HepG2 (cell line): Measurements from ENCODE around the gene EHD1. TPM values are rescaled to one million over a fixed set of nuclear protein-coding genes. Genes with fewer than 3 reads are reported as not detected.

Experiments used
- CCDC6 ChIP-seq: sonication (generic); formaldehyde crosslinking; IDR thresholded peaks from 2 replicates; pipeline ENCODE4 v1.8.1; 2022; ENCODE audit warnings: mild to moderate bottlenecking, missing genetic modification reagents, moderate library complexity
- CTCF ChIP-seq: sonication (generic); formaldehyde crosslinking; IDR thresholded peaks from 2 replicates; pipeline ENCODE4 v1.5.0; 2020; ENCODE audit warnings: mild to moderate bottlenecking, missing genetic modification reagents, moderate library complexity
- GLI4 ChIP-seq: sonication (generic); formaldehyde crosslinking; IDR thresholded peaks from 2 replicates; pipeline ENCODE4 v1.5.1; 2020; ENCODE audit warnings: missing genetic modification reagents, mild to moderate bottlenecking, moderate library complexity, borderline replicate concordance
- KLF11 ChIP-seq: IDR thresholded peaks from 2 replicates; pipeline ENCODE4 v1.6.1; 2016; ENCODE audit warnings: missing compliant biosample characterization
- KLF6 ChIP-seq: IDR thresholded peaks from 2 replicates; pipeline ENCODE4 v1.8.0; 2016; ENCODE audit warnings: missing biosample characterization, missing genetic modification reagents
- LCORL ChIP-seq, 2 experiments: fragments of 450-650 bp in 1 of 2; sonication (generic) in 1 of 2; formaldehyde crosslinking in 1 of 2; IDR thresholded peaks; 2 replicates each; pipeline versions ENCODE4 v1.5.0 to v1.6.1; 2017 to 2020; ENCODE audit warnings: antibody characterized with exemption in 1 of 2, missing genetic modification reagents in 1 of 2
- MAFK ChIP-seq, 2 experiments: IDR thresholded peaks in 1 of 2; conservative IDR thresholded peaks in 1 of 2; 2 replicates each; pipeline ENCODE4 v1.6.1; 2011; ENCODE audit warnings: improper control_type of control experiment in 2 of 2, low read length in 2 of 2
- MLX ChIP-seq: IDR thresholded peaks from 2 replicates; pipeline ENCODE4 v1.6.1; 2016
- NFE2L2 ChIP-seq: fragments of 150-350 bp; IDR thresholded peaks from 2 replicates; pipeline ENCODE4 v1.6.1; 2014; ENCODE audit warnings: low read length
- SP2 ChIP-seq: sonication (generic); formaldehyde crosslinking; IDR thresholded peaks from 2 replicates; pipeline ENCODE4 v1.5.1; 2020; ENCODE audit warnings: mild to moderate bottlenecking, missing genetic modification reagents
- STAG1 ChIP-seq: sonication (generic); formaldehyde crosslinking; IDR thresholded peaks from 2 replicates; pipeline ENCODE4 v1.4.0; 2020; ENCODE audit warnings: missing genetic modification reagents
- ZNF317 ChIP-seq: sonication (generic); formaldehyde crosslinking; IDR thresholded peaks from 2 replicates; pipeline ENCODE4 v1.5.0; 2020; ENCODE audit warnings: mild to moderate bottlenecking, missing genetic modification reagents
- ZNF543 ChIP-seq: sonication (generic); formaldehyde crosslinking; IDR thresholded peaks from 2 replicates; pipeline ENCODE4 v1.4.0; 2020; ENCODE audit warnings: mild to moderate bottlenecking, missing genetic modification reagents
- ZNF792 ChIP-seq: IDR thresholded peaks from 2 replicates; pipeline ENCODE4 v1.6.1; 2016
- polyA plus RNA-seq, 8 experiments: library from polyadenylated mRNA; depleted of rRNA in 3 of 8; stranded (reverse) in 7 of 8; unstranded in 1 of 8; fragments of >200 nt; fragmentation: Illumina TruSeq in 4 of 8; extraction: Trizol in 4 of 8; gene quantifications; 2 replicates each; pipeline versions ENCODE4 v1.2.1 to v1.2.3, GENCODE V29; 2011 to 2016; ENCODE audit warnings: low read depth in 4 of 8, missing spikeins in 1 of 8, mixed read lengths in 1 of 8; ENCODE audit not compliant: insufficient read depth in 1 of 8
- total RNA-seq, 5 experiments: library from RNA; depleted of rRNA; stranded (reverse); fragments of >200 nt; fragmentation: Illumina TruSeq; extraction: Trizol; gene quantifications; 2 replicates each; pipeline ENCODE4 v1.2.3, GENCODE V29; 2016; ENCODE audit warnings: low read depth in 1 of 5

The EHD1 gene
- total and polyA plus RNA-seq, 2 of the 13 experiments (the other 11 are each of a cell fraction or from before 2014, with no cell fraction given) = 23.6 to 26.6 TPM

GRCh38 chr11:64870176-64870892, 8.1 kb downstream of the EHD1 start (continued):
- TF ChIP-seq SP2 (CRISPR knock-in tag) (no peak), ZNF543 (CRISPR knock-in tag) (no peak), ZNF317 (CRISPR knock-in tag) (peak; percentile 49; the same call in 1 of the 2 replicates), NFE2L2 (peak; percentile 79), CCDC6 (CRISPR knock-in tag) (peak; percentile 57; the same call in 1 of the 2 replicates), KLF11 (CRISPR knock-in tag) (no peak), KLF6 (CRISPR knock-in tag) (0 out of 2 replicates have a peak, but pooled peaks have one; percentile 38), MLX (CRISPR knock-in tag) (0 out of 2 replicates have a peak, but pooled peaks have one; percentile 23), GLI4 (peak; percentile 51; the same call in 1 of the 2 replicates), STAG1 (CRISPR knock-in tag) (no peak), MAFK (conservative IDR thresholded peaks at IDR 0.05 in 1 of 2, IDR thresholded peaks at IDR 0.05 in 1 of 2; ENCODE audit: low read length in 2 of 2) (peak; percentile 2 to 44; a peak in 2 of 4 replicates), LCORL (IDR thresholded peaks at IDR 0.05) (no peak), LCORL (CRISPR knock-in tag; IDR thresholded peaks at IDR 0.05) (peak; percentile 44; the same call in 1 of the 2 replicates), ZNF792 (CRISPR knock-in tag) (no peak; the same call in 1 of the 2 replicates), CTCF (CRISPR knock-in tag) (peak; percentile 36)
